Measurements from ENCODE around the gene NTF3. TPM values are rescaled to one million over a fixed set of nuclear protein-coding genes. Genes with fewer than 3 reads are reported as not detected.

The NTF3 gene
- polyA plus RNA-seq, 1 donor (not counting 4 experiments of a cell fraction or from before 2014, with no cell fraction given): not detected

GRCh38 chr12:5515458-5515857, 83.5 kb downstream of the NTF3 start:
- H3K27me3 ChIP-seq (ENCODE audit: control insufficient read depth, extremely low read depth, insufficient read depth, low read length): peaks cover 17% of the 10 kb centered on the region
- H3K36me3 ChIP-seq (ENCODE audit: control insufficient read depth in 2 of 2, extremely low read depth in 1 of 2, insufficient read depth in 2 of 2, low read length in 2 of 2): no peaks in the 10 kb centered on the region
- FAIRE-seq (no peak), DNase-seq (ENCODE audit: low read depth, low spot score) (no peak)
- no peak overlapping the region for H3K4me2 ChIP-seq (ENCODE audit: control insufficient read depth, extremely low read depth, insufficient read depth, low read depth, low read length)
- H3K4me1 ChIP-seq (ENCODE audit: control insufficient read depth, extremely low read depth, insufficient read depth, low read length): no peaks in the 10 kb centered on the region
- H3K9me1 ChIP-seq (ENCODE audit: control insufficient read depth, extremely low read depth, insufficient read depth, low read length): no peaks in the 10 kb centered on the region
- no peaks in the 10 kb centered on the region for H3K9me3 ChIP-seq (ENCODE audit: control insufficient read depth, low read depth, low read length)
- no peak overlapping the region for H2AFZ ChIP-seq (ENCODE audit: control insufficient read depth, low read length)
- H3K79me2 ChIP-seq (ENCODE audit: control insufficient read depth, insufficient read depth, low read length): no peaks in the 10 kb centered on the region
- TF ChIP-seq CTCF (optimal IDR thresholded peaks at IDR 0.05 in 1 of 3, IDR thresholded peaks at IDR 0.05 in 1 of 3, conservative IDR thresholded peaks at IDR 0.05 in 1 of 3; ENCODE audit: extremely low read depth in 1 of 3, insufficient read depth in 2 of 3, low read length in 3 of 3) (no peak), EZH2 (IDR thresholded peaks at IDR 0.05; ENCODE audit: low read length) (no peak)
- dilution Hi-C loops (cut with MboI; ENCODE audit: extremely low pct_ligation_motif_present, low sequenced_read_pairs): no loop called here
- H3K4me3 ChIP-seq (ENCODE audit: control insufficient read depth in 2 of 3, extremely low read depth in 1 of 3, insufficient read depth in 2 of 3, low read depth in 1 of 3, low read length in 3 of 3): no peak overlapping the region
- H3K27ac ChIP-seq (ENCODE audit: control insufficient read depth, insufficient read depth, low read length): no peak overlapping the region
- H3K9ac ChIP-seq (ENCODE audit: control insufficient read depth, extremely low read depth, insufficient read depth, low read length): no peak overlapping the region
- H4K20me1 ChIP-seq (ENCODE audit: control insufficient read depth, extremely low read depth, insufficient read depth, low read length): no peaks in the 10 kb centered on the region

GRCh38 chr12:5516371-5517241, 84.7 kb downstream of the NTF3 start:
- no peak for DNase-seq (ENCODE audit: low read depth, low spot score)
- Histone ChIP-seq H3K4me2 (ENCODE audit: control insufficient read depth, extremely low read depth, insufficient read depth, low read depth, low read length) (no peak overlapping the region), H3K4me1 (ENCODE audit: control insufficient read depth, extremely low read depth, insufficient read depth, low read length) (no peaks in the 10 kb centered on the region), H3K27ac (ENCODE audit: control insufficient read depth, insufficient read depth, low read length) (no peak overlapping the region), H3K9ac (ENCODE audit: control insufficient read depth, extremely low read depth, insufficient read depth, low read length) (no peak overlapping the region), H3K36me3 (ENCODE audit: control insufficient read depth in 2 of 2, extremely low read depth in 1 of 2, insufficient read depth in 2 of 2, low read length in 2 of 2) (no peaks in the 10 kb centered on the region), H4K20me1 (ENCODE audit: control insufficient read depth, extremely low read depth, insufficient read depth, low read length) (no peaks in the 10 kb centered on the region), H3K9me3 (ENCODE audit: control insufficient read depth, low read depth, low read length) (no peaks in the 10 kb centered on the region), H3K9me1 (ENCODE audit: control insufficient read depth, extremely low read depth, insufficient read depth, low read length) (no peaks in the 10 kb centered on the region), H3K79me2 (ENCODE audit: control insufficient read depth, insufficient read depth, low read length) (no peaks in the 10 kb centered on the region), H2AFZ (ENCODE audit: control insufficient read depth, low read length) (no peak overlapping the region), H3K27me3 (ENCODE audit: control insufficient read depth, extremely low read depth, insufficient read depth, low read length) (peaks cover 16% of the 10 kb centered on the region), H3K4me3 (ENCODE audit: control insufficient read depth in 2 of 3, extremely low read depth in 1 of 3, insufficient read depth in 2 of 3, low read depth in 1 of 3, low read length in 3 of 3) (no peak overlapping the region)
- dilution Hi-C loops (cut with MboI; ENCODE audit: extremely low pct_ligation_motif_present, low sequenced_read_pairs): no loop called here
- no peak for FAIRE-seq
- no peak for TF ChIP-seq EZH2 (IDR thresholded peaks at IDR 0.05; ENCODE audit: low read length)
- no peak for TF ChIP-seq CTCF (optimal IDR thresholded peaks at IDR 0.05 in 1 of 3, IDR thresholded peaks at IDR 0.05 in 1 of 3, conservative IDR thresholded peaks at IDR 0.05 in 1 of 3; ENCODE audit: extremely low read depth in 1 of 3, insufficient read depth in 2 of 3, low read length in 3 of 3)
